ENCODE results near the gene OMP.

GRCh38 chr11:77109236-77110019 lies 6.8 kb downstream of the OMP start:
- no peak for TF ChIP-seq CTCF (IDR thresholded peaks at IDR 0.05; ENCODE audit: insufficient read depth, low read depth, low read length)
- no peak for TF ChIP-seq EZH2 (IDR thresholded peaks at IDR 0.05; ENCODE audit: insufficient read depth, low read length)

All from astrocyte (in vitro differentiated cells and primary cell).